NCI-H1048 (cell line): Measurements from ENCODE around the gene TRAM2.

Experiments
- DNase-seq: peaks from one replicate; lab custom pipeline; 2025; lab: John Stamatoyannopoulos, UW

TRAM2 gene

GRCh38 chr6:52509281-52510212 is 67.3 kb downstream of the TRAM2 start:
- no peak for DNase-seq

GRCh38 chr6:52508261-52508739 is 68.6 kb downstream of the TRAM2 start:
- no peak for DNase-seq

GRCh38 chr6:52507557-52508260 is 69.2 kb downstream of the TRAM2 start:
- DNase-seq, result no peak

DNA sequence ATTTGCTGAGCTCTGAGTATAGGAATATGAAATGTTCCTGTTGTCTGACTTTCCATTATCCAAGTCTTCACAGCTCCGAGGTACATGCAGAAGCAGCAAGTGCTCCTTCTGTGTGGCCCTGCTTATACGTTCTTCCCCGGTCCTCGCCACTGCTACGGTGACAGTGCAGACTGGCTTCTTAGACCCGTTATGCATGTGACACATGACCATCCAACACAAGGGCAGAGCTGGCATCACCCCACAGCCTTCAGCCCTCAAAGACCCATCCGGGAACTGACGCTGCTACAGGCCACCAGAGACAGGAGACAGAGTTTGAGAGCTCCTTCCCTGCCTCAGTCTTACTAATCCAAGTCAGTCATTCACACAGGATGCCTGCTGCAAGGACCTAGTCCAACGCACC is 70.4 kb downstream of the TRAM2 start:
- no peak for DNase-seq

DNA sequence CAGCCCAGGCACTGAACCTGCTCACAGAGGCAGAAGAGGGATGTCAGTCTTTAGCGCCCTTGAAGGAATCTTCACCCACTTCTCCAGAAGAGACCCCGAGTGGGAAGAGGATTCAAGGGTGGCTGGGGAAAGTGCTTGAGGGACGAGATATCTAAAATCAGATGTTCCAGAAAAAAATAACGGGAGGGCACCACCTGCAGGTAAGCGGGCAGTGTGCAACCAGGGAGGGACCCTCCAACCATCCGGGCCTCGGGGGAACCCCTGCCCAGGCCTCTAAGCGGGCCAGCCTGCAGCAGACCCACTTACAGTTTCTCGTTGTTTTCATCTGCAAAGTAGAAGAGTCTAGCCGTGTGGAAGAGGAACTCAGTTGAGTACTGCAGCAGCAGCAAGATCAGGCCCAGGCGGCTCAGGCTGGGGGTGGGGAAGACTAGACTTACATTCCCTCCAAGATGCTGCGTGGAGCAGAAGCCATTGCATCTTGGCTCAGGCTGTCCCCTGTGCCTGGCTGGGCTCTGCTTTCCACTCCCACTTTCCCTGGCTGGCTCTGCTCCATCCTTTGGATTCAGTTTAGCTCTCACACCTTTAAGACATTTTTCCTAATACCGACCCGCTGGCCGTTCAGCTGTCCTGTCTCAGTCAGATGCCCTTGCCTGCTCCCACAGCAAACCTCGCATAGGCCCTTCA is 71.0 kb downstream of the TRAM2 start:
- no peak for DNase-seq

DNA sequence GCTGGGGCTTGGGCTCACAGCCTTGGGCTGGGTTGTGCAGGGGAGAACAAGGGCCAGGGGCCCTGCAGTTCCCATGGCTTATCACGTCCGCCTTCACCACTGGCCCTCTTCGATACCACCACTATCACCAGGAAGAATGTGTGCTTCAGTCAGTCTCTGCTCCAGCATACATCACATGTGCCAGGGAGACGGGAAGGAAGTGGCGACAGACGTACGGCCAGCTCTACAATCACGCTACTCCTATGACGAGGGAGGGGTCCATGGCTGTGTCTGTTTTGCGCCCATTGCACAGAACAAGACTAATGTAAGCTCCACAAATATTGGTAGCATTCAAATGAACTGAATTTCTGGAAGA is 72.1 kb downstream of the TRAM2 start:
- DNase-seq, result no peak

- no peak for DNase-seq
Observed at GRCh38 chr6:52503851-52504781, 72.7 kb downstream of the TRAM2 start.

- DNase-seq, result no peak
Observed at GRCh38 chr6:52503323-52503747, 73.5 kb downstream of the TRAM2 start.

GRCh38 chr6:52502306-52503029 is 74.4 kb downstream of the TRAM2 start:
- no peak for DNase-seq

- DNase-seq, result no peak
Observed at GRCh38 chr6:52500238-52501129, 76.4 kb downstream of the TRAM2 start.

GRCh38 chr6:52499681-52500236 is 77.1 kb downstream of the TRAM2 start:
- no peak for DNase-seq

DNA sequence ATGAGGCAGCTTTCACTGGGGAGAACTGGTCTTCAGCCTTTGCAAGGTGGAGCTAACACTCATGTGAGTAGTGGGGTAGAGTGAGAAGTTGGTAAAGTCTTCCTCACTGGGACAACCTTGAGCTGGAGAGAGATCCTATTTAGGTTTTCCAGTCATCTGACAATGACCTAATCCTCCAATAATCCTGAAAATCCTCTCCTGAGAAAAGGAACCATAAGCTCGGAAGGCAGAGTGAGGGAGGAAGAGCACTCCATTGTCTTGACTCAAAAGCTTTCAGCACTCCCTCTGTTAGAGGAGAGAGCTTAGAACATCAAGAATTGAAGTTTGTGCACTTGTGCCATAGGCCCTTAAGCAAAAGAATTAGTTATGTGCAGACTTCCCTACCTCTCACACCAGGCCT is 77.8 kb downstream of the TRAM2 start:
- no peak for DNase-seq

- DNase-seq, result no peak
Observed at GRCh38 chr6:52498538-52499017, 78.3 kb downstream of the TRAM2 start.

- no peak for DNase-seq
Observed at GRCh38 chr6:52497652-52498408, 79.0 kb downstream of the TRAM2 start.

- no peak for DNase-seq
Observed at GRCh38 chr6:52496631-52497030, 80.2 kb downstream of the TRAM2 start.

DNA sequence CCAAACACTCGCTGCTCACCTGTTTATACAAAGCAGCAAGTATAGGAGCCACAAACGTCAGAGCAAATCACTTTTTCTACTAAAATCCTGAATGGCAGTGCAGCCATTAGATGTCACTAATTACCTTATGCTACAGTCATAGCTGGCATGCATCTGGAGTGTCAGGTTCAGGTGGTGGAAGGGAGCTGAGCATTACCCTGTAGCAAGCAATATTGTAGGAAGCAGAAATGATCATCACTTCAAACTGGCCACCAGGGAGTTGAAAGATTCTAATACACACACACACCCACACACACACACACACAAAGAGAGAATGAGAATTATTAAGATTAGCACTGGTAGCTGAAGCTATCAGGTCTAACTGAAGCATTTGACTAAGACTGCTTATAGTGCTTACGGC is 80.9 kb downstream of the TRAM2 start:
- DNase-seq, result no peak

- no peak for DNase-seq
Observed at GRCh38 chr6:52494298-52495072, 82.4 kb downstream of the TRAM2 start.

DNA sequence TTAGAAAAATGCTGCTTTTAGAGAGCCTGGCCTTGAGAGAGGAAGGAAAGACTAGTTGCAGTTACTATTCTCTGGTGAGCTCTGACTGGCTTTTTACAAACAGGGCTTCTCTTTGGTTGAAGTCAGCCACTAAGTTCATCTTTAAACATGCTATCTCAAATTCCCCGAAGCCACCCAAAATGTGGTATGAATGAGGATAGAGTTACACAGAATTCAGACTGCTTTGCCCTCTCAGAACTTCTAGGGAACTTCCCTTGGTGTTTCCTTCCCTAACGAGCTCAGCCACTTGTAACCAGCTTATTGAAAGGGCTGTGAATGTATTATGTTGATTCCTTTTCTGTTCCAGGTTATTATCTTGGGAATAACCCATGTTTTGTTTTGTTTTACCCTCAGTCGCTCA is 83.2 kb downstream of the TRAM2 start:
- DNase-seq, result no peak
